Cardiac fibroblast (primary cell): Measurements from ENCODE around the gene WASHC4.

Source experiments
- DNase-seq, 2 donors: peaks; one replicate each; pipeline versions ENCODE4 v3.0.0 to v3.0.0-alpha.2; 2010; ENCODE audit warnings: low read depth in 2 of 2
- H3K4me3 ChIP-seq, 2 donors: replicated peaks in 1 of 2; 1 replicate in 1 of 2; 2 replicates in 1 of 2; pipeline ENCODE4 v1.5.1; 2011; ENCODE audit warnings: low read depth in 2 of 2, low read length in 2 of 2, mild to moderate bottlenecking in 2 of 2, moderate library complexity in 1 of 2
- CTCF ChIP-seq: IDR thresholded peaks from one replicate; pipeline ENCODE4 v1.5.1; 2011; ENCODE audit warnings: low read depth, mild to moderate bottlenecking, low read length, inconsistent platforms

Gene WASHC4

DNA sequence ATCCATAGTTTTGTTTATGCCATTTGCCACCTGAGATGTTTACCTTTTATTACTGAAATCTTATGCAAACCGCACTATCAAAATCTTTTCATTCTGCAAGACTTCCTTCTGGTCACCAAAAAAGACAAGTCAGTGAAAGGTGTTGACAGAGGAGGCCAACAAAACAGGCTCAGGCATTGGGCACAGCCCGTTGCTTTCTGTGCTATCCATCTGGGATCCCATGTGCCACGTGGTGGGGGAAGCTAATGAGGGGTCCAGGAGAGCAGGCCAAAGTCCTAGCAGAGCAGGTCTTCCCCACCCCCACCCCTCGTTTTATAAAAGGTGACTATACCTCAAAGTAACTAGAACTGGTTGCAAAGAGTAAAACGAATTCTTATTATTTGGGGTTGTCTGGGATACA, 24.5 kb upstream of the WASHC4 start:
- peak in 1 of 2 donors; percentile 12 for DNase-seq
- H3K4me3 ChIP-seq: peak overlapping the region; percentile 72 to 87
- no peak for TF ChIP-seq CTCF

GRCh38 chr12:105083551-105084105, 23.9 kb upstream of the WASHC4 start:
- H3K4me3 ChIP-seq: peak overlapping the region; percentile 72 to 87
- peak; percentile 22 for TF ChIP-seq CTCF
- peak; percentile 76 to 84 for DNase-seq

DNA sequence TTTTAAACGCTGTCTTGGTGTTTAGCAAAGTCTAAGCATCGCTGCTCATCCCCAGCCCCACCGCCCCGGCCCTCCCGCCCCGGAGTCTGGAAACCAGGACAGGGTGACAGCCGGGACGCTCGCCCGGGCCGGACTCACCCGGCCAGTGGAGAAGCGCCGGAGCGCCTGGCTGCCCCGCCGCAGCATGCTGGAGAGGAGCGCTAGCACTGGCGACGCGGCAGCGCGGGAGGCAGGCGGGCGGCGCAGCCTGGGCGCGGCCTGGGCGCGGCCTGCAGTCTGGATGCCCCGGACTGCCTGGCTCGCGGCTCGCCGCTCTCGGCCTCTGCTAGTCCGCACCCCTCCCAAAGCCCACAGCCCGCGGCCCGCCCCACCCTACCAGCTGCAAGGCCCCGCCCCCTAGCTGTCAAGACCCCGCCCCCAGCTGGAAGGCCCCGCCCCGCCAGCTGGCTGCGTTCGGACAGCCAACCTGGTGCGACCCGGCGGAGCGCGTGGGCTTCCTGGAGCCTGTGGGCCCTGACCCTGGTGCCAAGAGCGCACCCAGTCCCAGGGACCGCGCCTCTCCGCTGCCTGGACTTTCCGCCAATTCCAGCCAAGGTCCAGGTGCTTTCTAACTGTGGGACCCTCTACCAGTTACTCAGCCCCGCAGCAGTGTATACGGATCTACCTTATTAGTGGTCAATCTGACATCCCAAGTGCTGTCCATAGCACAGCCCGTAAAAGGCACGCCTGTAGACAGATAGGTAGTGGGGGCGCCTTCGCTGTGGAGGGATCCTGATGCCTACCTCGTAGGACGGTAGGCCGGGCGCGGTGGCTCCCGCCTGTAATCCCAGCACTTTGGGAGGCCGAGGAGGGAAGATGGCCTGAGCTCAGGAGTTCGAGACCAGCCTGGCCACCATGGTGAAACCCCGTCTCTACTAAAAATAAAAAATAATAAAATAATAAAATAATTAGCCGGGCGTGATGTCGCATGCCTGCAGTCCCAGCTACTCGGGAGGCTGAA, 23.0 kb upstream of the WASHC4 start, which contains the start of gene ALDH1L2:
ALDH1L2 (minus strand) TSS at position 208 of the 1,000 bp plus-strand sequence; CDS start at position 186, 22 bp downstream.
- DNase-seq: peak; percentile 91 to 95
- no peak for TF ChIP-seq CTCF
- H3K4me3 ChIP-seq: peak within 1 kb of the TSS; percentile 72 to 87

DNA sequence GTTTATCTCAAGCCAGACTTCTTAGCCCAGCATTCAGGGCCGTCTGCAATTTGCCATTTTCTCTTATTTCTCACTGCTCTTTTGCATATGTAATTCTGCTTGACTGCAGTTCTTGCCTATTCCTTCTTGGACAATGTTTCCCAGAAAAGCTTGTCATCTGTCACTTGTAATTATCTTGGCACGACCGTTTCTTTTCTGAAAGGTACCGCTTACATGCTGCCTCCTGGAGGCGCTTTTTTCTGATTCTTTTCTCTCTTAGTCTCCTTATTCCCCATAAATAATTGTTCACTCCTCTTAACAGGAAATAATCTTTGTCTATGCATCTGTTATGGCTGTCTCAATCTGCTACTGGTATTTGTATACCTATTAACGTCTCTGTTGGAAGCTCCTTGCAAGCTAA, 22.0 kb upstream of the WASHC4 start:
- TF ChIP-seq CTCF: no peak
- H3K4me3 ChIP-seq: no peak overlapping the region
- DNase-seq: no peak

- no peak overlapping the region for H3K4me3 ChIP-seq
- DNase-seq: no peak
- no peak for TF ChIP-seq CTCF
These were observed 17.7 kb upstream of the WASHC4 start for GRCh38 chr12:105089817-105090216.

GRCh38 chr12:105090361-105090760, 17.2 kb upstream of the WASHC4 start:
- no peak for TF ChIP-seq CTCF
- no peak for DNase-seq
- no peak overlapping the region for H3K4me3 ChIP-seq
